Astrocyte (in vitro differentiated cells and primary cell): ENCODE results near the gene LUZP2. TPM values are rescaled to one million over a fixed set of nuclear protein-coding genes. Genes with fewer than 3 reads are reported as not detected.

Source experiments
- DNase-seq: peaks from one replicate; pipeline ENCODE4 v3.0.0-alpha.2; 2010; ENCODE audit warnings: low read depth
- FAIRE-seq: peaks from 2 replicates; lab custom pipeline; 2011; peaks lifted over from hg19 to GRCh38; lab: Jason Lieb, UNC
- H2AFZ ChIP-seq: 2 replicates; pipeline ENCODE4 v1.6.0; 2012; ENCODE audit warnings: low read depth, low read length, inconsistent platforms
- H3K27ac ChIP-seq: 2 replicates; pipeline ENCODE4 v1.5.1; 2011; ENCODE audit warnings: low read depth, low read length, inconsistent platforms
- H3K27me3 ChIP-seq: 2 replicates; pipeline ENCODE4 v1.6.0; 2011; ENCODE audit warnings: low read length, inconsistent platforms; ENCODE audit not compliant: insufficient read depth
- H3K36me3 ChIP-seq: 2 replicates; pipeline ENCODE4 v1.5.1; 2011; ENCODE audit warnings: low read length, inconsistent platforms; ENCODE audit not compliant: insufficient read depth
- H3K4me1 ChIP-seq: 2 replicates; pipeline ENCODE4 v1.5.1; 2011; ENCODE audit warnings: low read length, inconsistent platforms; ENCODE audit not compliant: insufficient read depth
- H3K4me2 ChIP-seq: 2 replicates; pipeline ENCODE4 v1.6.0; 2012; ENCODE audit warnings: low read length, inconsistent platforms
- H3K4me3 ChIP-seq: 2 replicates; pipeline ENCODE4 v1.5.1; 2011; ENCODE audit warnings: low read depth, mild to moderate bottlenecking, low read length, inconsistent platforms; ENCODE audit not compliant: insufficient read depth
- H3K79me2 ChIP-seq: 2 replicates; pipeline ENCODE4 v1.6.0; 2012; ENCODE audit warnings: mild to moderate bottlenecking, low read length, inconsistent platforms; ENCODE audit not compliant: insufficient read depth
- H3K9ac ChIP-seq: 2 replicates; pipeline ENCODE4 v1.6.0; 2012; ENCODE audit warnings: mild to moderate bottlenecking, low read length, inconsistent platforms
- H3K9me3 ChIP-seq: 2 replicates; pipeline ENCODE4 v1.5.1; 2012; ENCODE audit warnings: low read depth, mild to moderate bottlenecking, low read length, inconsistent platforms; ENCODE audit not compliant: insufficient read depth
- H4K20me1 ChIP-seq: 2 replicates; pipeline ENCODE4 v1.6.0; 2012; ENCODE audit warnings: low read length, inconsistent platforms; ENCODE audit not compliant: insufficient read depth
- H3K27ac Mint-ChIP-seq: one replicate; pipeline ENCODE4 v1.8.0; 2021; ENCODE audit warnings: mild to moderate bottlenecking, mixed read lengths; ENCODE audit not compliant: unreplicated experiment
- H3K27me3 Mint-ChIP-seq: one replicate; pipeline ENCODE4 v1.8.0; 2021; ENCODE audit warnings: low read depth, mixed read lengths; ENCODE audit not compliant: unreplicated experiment
- H3K36me3 Mint-ChIP-seq: one replicate; pipeline ENCODE4 v1.8.0; 2021; ENCODE audit warnings: low read depth, mixed read lengths; ENCODE audit not compliant: unreplicated experiment
- H3K4me1 Mint-ChIP-seq: one replicate; pipeline ENCODE4 v1.8.0; 2021; ENCODE audit warnings: low read depth, mixed read lengths; ENCODE audit not compliant: unreplicated experiment
- H3K4me3 Mint-ChIP-seq: one replicate; pipeline ENCODE4 v1.8.0; 2021; ENCODE audit warnings: mild to moderate bottlenecking, moderate library complexity, mixed read lengths; ENCODE audit not compliant: unreplicated experiment
- H3K9me3 Mint-ChIP-seq: one replicate; pipeline ENCODE4 v1.8.0; 2021; ENCODE audit warnings: mild to moderate bottlenecking, mixed read lengths; ENCODE audit not compliant: unreplicated experiment
- EZH2 ChIP-seq: IDR thresholded peaks from 2 replicates; pipeline ENCODE4 v1.6.1; 2012; ENCODE audit warnings: mild to moderate bottlenecking, low read length, inconsistent platforms; ENCODE audit not compliant: insufficient read depth
- total RNA-seq: library from RNA; stranded (reverse); gene quantifications from 2 replicates; pipeline ENCODE4 v1.2.1, GENCODE V29; 2021
- TF ChIP-seq, protein P1 (sequence below): IDR thresholded peaks from 2 replicates; pipeline ENCODE4 v1.5.1; 2011; ENCODE audit warnings: low read depth, mild to moderate bottlenecking, inconsistent platforms, low read length, moderate library complexity; ENCODE audit not compliant: insufficient read depth

The LUZP2 gene
- total RNA-seq, 1 donor from 2014 or later, result 2.3 TPM

DNA sequence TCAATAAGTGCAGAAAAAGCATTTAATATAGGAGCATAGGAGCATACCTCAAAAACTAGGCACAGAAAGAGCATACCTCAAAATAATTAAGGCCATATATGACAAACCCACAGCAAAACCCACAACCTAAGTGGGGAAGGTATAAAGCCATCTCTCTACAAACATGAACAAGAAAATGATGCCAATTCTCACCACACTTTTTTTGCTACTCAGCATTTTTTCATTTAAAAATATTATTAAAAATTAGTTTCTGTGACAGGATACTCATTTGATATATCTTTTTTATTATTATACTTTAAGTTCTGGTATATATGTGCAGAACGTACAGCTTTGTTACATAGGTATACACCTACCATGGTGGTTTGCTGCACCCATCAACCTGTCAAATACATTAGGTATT lies 352.0 kb downstream of the LUZP2 start:
- no peaks in the 10 kb centered on the region for H3K27me3 Mint-ChIP-seq
- H3K27me3 ChIP-seq, result no peaks in the 10 kb centered on the region
- no peak overlapping the region for H3K27ac Mint-ChIP-seq
- H3K4me2 ChIP-seq, result no peak overlapping the region
- no peaks in the 10 kb centered on the region for H4K20me1 ChIP-seq
- no peak overlapping the region for H3K9ac ChIP-seq
- H3K36me3 Mint-ChIP-seq, result no peaks in the 10 kb centered on the region
- no peak overlapping the region for H3K27ac ChIP-seq
- H2AFZ ChIP-seq, result no peak overlapping the region
- TF ChIP-seq, protein P1, sequence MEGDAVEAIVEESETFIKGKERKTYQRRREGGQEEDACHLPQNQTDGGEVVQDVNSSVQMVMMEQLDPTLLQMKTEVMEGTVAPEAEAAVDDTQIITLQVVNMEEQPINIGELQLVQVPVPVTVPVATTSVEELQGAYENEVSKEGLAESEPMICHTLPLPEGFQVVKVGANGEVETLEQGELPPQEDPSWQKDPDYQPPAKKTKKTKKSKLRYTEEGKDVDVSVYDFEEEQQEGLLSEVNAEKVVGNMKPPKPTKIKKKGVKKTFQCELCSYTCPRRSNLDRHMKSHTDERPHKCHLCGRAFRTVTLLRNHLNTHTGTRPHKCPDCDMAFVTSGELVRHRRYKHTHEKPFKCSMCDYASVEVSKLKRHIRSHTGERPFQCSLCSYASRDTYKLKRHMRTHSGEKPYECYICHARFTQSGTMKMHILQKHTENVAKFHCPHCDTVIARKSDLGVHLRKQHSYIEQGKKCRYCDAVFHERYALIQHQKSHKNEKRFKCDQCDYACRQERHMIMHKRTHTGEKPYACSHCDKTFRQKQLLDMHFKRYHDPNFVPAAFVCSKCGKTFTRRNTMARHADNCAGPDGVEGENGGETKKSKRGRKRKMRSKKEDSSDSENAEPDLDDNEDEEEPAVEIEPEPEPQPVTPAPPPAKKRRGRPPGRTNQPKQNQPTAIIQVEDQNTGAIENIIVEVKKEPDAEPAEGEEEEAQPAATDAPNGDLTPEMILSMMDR, result no peak
- no peak for TF ChIP-seq EZH2
- H3K36me3 ChIP-seq, result no peaks in the 10 kb centered on the region
- no peak overlapping the region for H3K4me3 Mint-ChIP-seq
- H3K9me3 ChIP-seq, result no peaks in the 10 kb centered on the region
- H3K79me2 ChIP-seq, result no peaks in the 10 kb centered on the region
- FAIRE-seq, result no peak
- no peaks in the 10 kb centered on the region for H3K4me1 ChIP-seq
- H3K4me1 Mint-ChIP-seq, result no peaks in the 10 kb centered on the region
- H3K9me3 Mint-ChIP-seq, result peaks cover 3% of the 10 kb centered on the region
- no peak for DNase-seq
- H3K4me3 ChIP-seq, result no peak overlapping the region

DNA sequence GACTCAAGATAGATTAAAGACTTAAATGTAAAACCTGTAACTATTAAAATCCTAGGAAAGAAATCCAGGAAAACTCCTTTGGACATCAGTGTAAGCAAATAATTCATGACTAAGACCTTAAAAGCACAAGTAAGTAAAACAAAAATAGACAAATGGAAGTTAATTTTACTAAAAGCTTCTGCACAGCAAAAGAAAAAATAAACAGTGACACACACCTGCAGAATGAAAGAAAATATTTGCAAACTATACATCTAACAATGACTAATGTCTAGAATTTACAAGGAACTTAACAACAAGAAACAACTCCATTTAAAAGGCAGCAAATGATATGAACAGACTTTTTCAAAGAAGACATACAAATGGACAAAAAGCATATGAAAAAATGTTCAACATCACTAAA lies 359.1 kb downstream of the LUZP2 start:
- FAIRE-seq, result no peak
- no peak overlapping the region for H2AFZ ChIP-seq
- H3K4me3 ChIP-seq, result no peak overlapping the region
- peaks cover 3% of the 10 kb centered on the region for H3K9me3 ChIP-seq
- peaks cover 12% of the 10 kb centered on the region for H3K9me3 Mint-ChIP-seq
- H4K20me1 ChIP-seq, result no peaks in the 10 kb centered on the region
- no peak overlapping the region for H3K4me3 Mint-ChIP-seq
- H3K9ac ChIP-seq, result no peak overlapping the region
- H3K27me3 ChIP-seq, result no peaks in the 10 kb centered on the region
- H3K27ac Mint-ChIP-seq, result no peak overlapping the region
- no peaks in the 10 kb centered on the region for H3K27me3 Mint-ChIP-seq
- no peak overlapping the region for H3K27ac ChIP-seq
- H3K36me3 Mint-ChIP-seq, result no peaks in the 10 kb centered on the region
- no peak overlapping the region for H3K4me2 ChIP-seq
- H3K36me3 ChIP-seq, result no peaks in the 10 kb centered on the region
- H3K4me1 ChIP-seq, result no peaks in the 10 kb centered on the region
- no peak for TF ChIP-seq EZH2
- TF ChIP-seq, protein P1, result no peak
- H3K4me1 Mint-ChIP-seq, result no peaks in the 10 kb centered on the region
- no peak for DNase-seq
- H3K79me2 ChIP-seq, result no peaks in the 10 kb centered on the region

DNA sequence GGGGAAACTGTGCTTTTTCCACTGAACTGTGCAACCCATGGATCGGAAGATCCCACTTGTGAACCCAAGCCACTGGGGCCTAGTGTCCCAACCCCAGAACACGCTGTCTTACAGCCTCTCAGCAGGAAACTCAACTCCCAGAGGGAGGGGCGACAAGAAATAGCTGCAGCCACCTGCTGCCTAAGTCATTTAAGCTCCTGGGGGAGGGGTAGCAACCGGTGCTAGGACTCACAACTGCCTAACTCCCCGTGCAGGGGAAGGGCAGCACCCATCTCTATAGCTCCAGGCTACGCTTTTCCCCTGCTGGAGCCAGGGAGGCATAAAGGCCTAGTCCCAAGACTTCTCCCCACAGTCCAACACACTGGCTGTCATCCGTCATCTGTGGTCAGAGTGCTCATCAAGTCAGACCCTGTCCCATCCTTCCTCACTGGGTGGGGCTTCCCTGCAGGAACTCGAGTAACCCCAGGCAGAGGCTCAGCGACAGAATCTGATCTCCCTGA lies 363.0 kb downstream of the LUZP2 start:
- Mint-ChIP-seq H3K4me1 (no peaks in the 10 kb centered on the region), H3K27ac (no peak overlapping the region), H3K9me3 (peaks cover 18% of the 10 kb centered on the region), H3K4me3 (no peak overlapping the region), H3K36me3 (no peaks in the 10 kb centered on the region), H3K27me3 (no peaks in the 10 kb centered on the region)
- TF ChIP-seq EZH2, result no peak
- TF ChIP-seq, protein P1, result no peak
- Histone ChIP-seq H3K4me3 (no peak overlapping the region), H3K4me1 (no peaks in the 10 kb centered on the region), H3K27ac (no peak overlapping the region), H3K79me2 (no peaks in the 10 kb centered on the region), H3K4me2 (no peak overlapping the region), H3K36me3 (no peaks in the 10 kb centered on the region), H3K27me3 (no peaks in the 10 kb centered on the region), H3K9me3 (peaks cover 3% of the 10 kb centered on the region), H2AFZ (no peak overlapping the region), H4K20me1 (no peaks in the 10 kb centered on the region), H3K9ac (no peak overlapping the region)
- FAIRE-seq (no peak), DNase-seq (no peak)
